ENCODE measurements around the gene AMOTL2. TPM values are rescaled to one million over a fixed set of nuclear protein-coding genes. Genes with fewer than 3 reads are reported as not detected.
A peak's percentile ranks its signal among the peaks of the same experiment; 100 is the strongest.

The AMOTL2 gene
- total RNA-seq, 1 experiment from 2014 or later: 59.6 TPM

DNA sequence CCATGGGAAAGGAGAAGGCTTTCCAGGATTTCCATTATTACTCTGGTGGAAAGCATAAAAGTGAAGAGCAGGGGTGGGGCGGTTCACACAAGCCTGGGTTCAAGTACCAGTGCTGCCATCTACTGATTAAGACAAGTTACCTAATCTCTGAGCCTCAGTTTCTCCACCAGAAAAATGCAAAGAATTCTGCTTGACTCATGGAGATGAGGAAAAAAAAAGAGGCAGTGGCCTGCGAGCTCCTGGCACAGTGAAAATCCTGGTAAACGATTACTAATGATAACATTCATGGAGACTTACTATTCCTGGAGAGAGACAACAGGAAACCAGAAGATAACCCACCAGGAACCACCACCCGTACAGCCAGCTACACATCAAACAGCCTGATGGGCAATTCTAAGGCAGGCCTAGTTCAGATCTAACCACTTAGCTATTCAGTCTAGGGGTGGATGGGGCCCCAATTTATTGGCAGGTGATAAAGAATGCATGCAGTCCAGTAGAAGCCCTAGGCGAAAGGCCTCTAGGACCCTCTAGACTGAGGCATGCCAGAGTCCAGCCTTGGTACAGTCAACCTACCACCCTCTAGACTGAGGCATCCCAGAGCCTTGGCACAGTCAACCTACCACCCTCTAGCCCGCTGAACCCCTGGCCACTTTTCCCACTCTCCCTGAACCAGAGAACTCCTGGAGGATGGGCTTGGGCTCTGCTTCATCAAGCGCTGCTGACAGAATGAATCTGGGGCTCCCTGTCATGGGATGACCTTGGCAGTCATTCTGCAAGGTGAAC, 2.5 kb downstream of the AMOTL2 start:
- CTCF ChIA-PET: interaction anchor here (0.6 kb wide), 1 partner anchor 76 kb away, joined by 3 read pairs; no protein-coding TSS in a partner anchor
- H3K27me3 ChIP-seq (replicated peaks; ENCODE audit: insufficient read depth, low read depth, low read length, poor library complexity): no peaks in the 10 kb centered on the region
- H3K4me3 ChIP-seq (ENCODE audit: low read depth, low read length, poor library complexity, severe bottlenecking): peak overlapping the region; percentile 68
- POLR2A ChIA-PET (ENCODE audit: low non-redundant PET): no interaction called here
- DNase-seq (ENCODE audit: low spot score): no peak
- intact Hi-C loops (cut with micrococcal nuclease; ENCODE audit: unreplicated experiment): loop anchor here (5.0 kb wide), 1 partner anchor 116 kb away; the partner anchor contains the start of genes ANAPC13 and CEP63
- no peaks in the 10 kb centered on the region for H3K9me3 ChIP-seq (ENCODE audit: low read depth, low read length, poor library complexity, severe bottlenecking)
- peaks cover 44% of the 10 kb centered on the region for H3K36me3 ChIP-seq (ENCODE audit: insufficient read depth, low read length, poor library complexity, severe bottlenecking)
- no TSS peak for BruUV-seq (replicated peaks)
- peak overlapping the region; percentile 79 for H3K27ac ChIP-seq (ENCODE audit: low read depth, low read length, poor library complexity, severe bottlenecking)
- H3K4me1 ChIP-seq (ENCODE audit: insufficient read depth, low read length, poor library complexity, severe bottlenecking): peaks cover 61% of the 10 kb centered on the region
- TF ChIP-seq, protein P1, sequence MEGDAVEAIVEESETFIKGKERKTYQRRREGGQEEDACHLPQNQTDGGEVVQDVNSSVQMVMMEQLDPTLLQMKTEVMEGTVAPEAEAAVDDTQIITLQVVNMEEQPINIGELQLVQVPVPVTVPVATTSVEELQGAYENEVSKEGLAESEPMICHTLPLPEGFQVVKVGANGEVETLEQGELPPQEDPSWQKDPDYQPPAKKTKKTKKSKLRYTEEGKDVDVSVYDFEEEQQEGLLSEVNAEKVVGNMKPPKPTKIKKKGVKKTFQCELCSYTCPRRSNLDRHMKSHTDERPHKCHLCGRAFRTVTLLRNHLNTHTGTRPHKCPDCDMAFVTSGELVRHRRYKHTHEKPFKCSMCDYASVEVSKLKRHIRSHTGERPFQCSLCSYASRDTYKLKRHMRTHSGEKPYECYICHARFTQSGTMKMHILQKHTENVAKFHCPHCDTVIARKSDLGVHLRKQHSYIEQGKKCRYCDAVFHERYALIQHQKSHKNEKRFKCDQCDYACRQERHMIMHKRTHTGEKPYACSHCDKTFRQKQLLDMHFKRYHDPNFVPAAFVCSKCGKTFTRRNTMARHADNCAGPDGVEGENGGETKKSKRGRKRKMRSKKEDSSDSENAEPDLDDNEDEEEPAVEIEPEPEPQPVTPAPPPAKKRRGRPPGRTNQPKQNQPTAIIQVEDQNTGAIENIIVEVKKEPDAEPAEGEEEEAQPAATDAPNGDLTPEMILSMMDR (conservative IDR thresholded peaks at IDR 0.05; ENCODE audit: low read depth, low read length): 0 out of 2 replicates have a peak, but pooled peaks have one; percentile 26
- TF ChIP-seq EZH2 (IDR thresholded peaks at IDR 0.05; ENCODE audit: borderline replicate concordance, low read depth, low read length, poor library complexity, severe bottlenecking): no peak

DNA sequence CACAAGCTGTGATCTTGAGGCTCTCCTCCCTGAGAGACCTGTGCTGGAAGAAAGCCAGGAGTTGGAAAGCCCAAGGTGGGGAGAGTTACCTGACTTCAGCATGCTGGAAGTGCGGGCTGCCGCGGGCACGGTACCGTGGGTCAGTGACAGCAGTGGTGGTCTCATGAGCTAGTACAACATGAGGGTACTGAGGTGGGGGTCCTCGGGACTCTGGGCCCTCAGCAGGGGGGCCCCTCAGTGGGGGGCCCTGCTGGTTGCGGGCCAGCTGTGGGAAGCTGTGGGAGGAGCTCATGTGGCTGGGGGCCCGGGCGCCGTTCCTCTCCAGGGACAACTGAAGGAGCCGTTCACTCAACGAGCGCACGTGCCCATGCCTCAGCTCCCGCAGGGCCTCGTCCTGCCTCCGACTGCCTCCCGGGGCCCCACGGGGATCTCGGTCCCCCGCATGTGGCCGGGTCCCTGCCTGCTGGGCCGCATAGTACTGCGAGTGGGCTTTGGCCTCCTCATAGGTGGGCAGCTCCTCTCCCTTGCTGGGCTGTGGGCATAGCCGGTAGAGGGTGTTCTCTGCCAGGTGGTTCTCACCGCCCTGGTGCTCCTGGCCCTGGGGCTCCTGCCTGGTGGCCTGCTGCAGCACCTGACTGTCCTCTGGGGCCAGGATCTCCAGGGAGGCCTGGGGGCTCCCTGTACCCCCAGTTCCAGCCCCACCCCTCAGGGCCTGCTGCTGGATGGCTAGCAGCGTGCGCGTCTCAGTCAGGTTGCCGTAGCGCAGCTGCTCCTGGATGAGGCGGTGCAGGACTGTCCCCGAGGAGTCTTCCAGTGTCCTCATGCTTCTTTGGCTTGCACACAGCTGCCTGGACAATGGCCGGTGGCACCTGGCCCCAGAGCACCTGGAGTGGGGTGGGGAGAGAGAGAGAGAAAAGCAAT, 3.4 kb downstream of the AMOTL2 start:
- ChIA-PET POLR2A (ENCODE audit: low non-redundant PET) (interaction anchor here (0.6 kb wide), 1 partner anchor 35 kb away, joined by 3 read pairs; no protein-coding TSS in a partner anchor), CTCF (no interaction called here)
- Histone ChIP-seq H3K4me1 (ENCODE audit: insufficient read depth, low read length, poor library complexity, severe bottlenecking) (peaks cover 66% of the 10 kb centered on the region), H3K4me3 (ENCODE audit: low read depth, low read length, poor library complexity, severe bottlenecking) (no peak overlapping the region), H3K36me3 (ENCODE audit: insufficient read depth, low read length, poor library complexity, severe bottlenecking) (peaks cover 53% of the 10 kb centered on the region), H3K27me3 (replicated peaks; ENCODE audit: insufficient read depth, low read depth, low read length, poor library complexity) (no peaks in the 10 kb centered on the region), H3K9me3 (ENCODE audit: low read depth, low read length, poor library complexity, severe bottlenecking) (no peaks in the 10 kb centered on the region), H3K27ac (ENCODE audit: low read depth, low read length, poor library complexity, severe bottlenecking) (peak overlapping the region; percentile 79)
- intact Hi-C loops (cut with micrococcal nuclease; ENCODE audit: unreplicated experiment): loop anchor here (5.0 kb wide), 1 partner anchor 116 kb away; the partner anchor contains the start of genes ANAPC13 and CEP63
- peak; percentile 54 for DNase-seq (ENCODE audit: low spot score)
- BruUV-seq (replicated peaks): no TSS peak
- TF ChIP-seq EZH2 (IDR thresholded peaks at IDR 0.05; ENCODE audit: borderline replicate concordance, low read depth, low read length, poor library complexity, severe bottlenecking): no peak
- TF ChIP-seq, protein P1 (conservative IDR thresholded peaks at IDR 0.05; ENCODE audit: low read depth, low read length): no peak

DNA sequence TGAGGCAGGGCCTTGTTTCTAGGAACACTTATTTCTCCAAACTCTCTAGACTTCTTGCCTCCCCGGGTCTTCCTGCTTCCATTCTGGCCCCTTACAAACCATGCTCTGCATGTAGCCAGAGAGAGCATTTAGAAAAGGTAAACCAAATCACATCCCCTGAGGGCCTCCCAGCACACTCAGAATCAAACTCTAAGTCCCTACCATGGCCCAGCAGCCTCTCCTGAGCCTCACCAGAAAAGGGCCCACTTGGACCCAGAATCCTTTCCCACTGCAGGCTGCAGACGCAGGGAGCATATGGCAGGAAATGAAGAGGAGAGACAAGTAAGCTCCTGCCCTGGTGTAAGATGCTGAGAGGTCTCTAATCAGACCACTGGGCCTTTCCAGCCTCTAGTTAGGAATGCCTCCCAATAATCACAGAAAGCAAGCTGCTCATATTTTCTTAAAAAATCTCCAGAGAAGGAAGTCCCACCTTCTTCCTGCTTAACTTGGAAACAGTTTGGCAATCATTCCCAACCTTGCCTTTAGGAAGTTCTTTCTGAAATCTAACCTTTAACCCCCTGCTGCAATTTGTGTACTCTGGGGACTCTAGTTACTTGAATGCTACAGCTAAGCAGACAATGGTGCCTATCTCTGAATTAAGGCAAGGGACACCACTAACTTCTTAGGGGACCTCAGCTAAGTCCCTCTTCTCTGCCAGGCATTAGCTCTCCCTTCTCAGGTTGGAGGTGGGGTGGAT, 4.2 kb downstream of the AMOTL2 start:
- Histone ChIP-seq H3K36me3 (ENCODE audit: insufficient read depth, low read length, poor library complexity, severe bottlenecking) (peaks cover 61% of the 10 kb centered on the region), H3K4me3 (ENCODE audit: low read depth, low read length, poor library complexity, severe bottlenecking) (no peak overlapping the region), H3K9me3 (ENCODE audit: low read depth, low read length, poor library complexity, severe bottlenecking) (no peaks in the 10 kb centered on the region), H3K27me3 (replicated peaks; ENCODE audit: insufficient read depth, low read depth, low read length, poor library complexity) (no peaks in the 10 kb centered on the region), H3K27ac (ENCODE audit: low read depth, low read length, poor library complexity, severe bottlenecking) (peak overlapping the region; percentile 79), H3K4me1 (ENCODE audit: insufficient read depth, low read length, poor library complexity, severe bottlenecking) (peaks cover 72% of the 10 kb centered on the region)
- CTCF ChIA-PET: no interaction called here
- BruUV-seq (replicated peaks): no TSS peak
- DNase-seq (ENCODE audit: low spot score): peak; percentile 38
- intact Hi-C loops (cut with micrococcal nuclease; ENCODE audit: unreplicated experiment): loop anchor here (5.0 kb wide), 1 partner anchor 117 kb away; the partner anchor contains the start of genes ANAPC13 and CEP63
- POLR2A ChIA-PET (ENCODE audit: low non-redundant PET): interaction anchor here (0.6 kb wide), 1 partner anchor 36 kb away, joined by 3 read pairs; no protein-coding TSS in a partner anchor
- TF ChIP-seq, protein P1 (conservative IDR thresholded peaks at IDR 0.05; ENCODE audit: low read depth, low read length): no peak
- no peak for TF ChIP-seq EZH2 (IDR thresholded peaks at IDR 0.05; ENCODE audit: borderline replicate concordance, low read depth, low read length, poor library complexity, severe bottlenecking)

Measured in A673 (cell line).